Omental fat pad (tissue), 4 donors: ENCODE data around the gene TOR1A. TPM values are rescaled to one million over a fixed set of nuclear protein-coding genes. Genes with fewer than 3 reads are reported as not detected.
A peak's percentile ranks its signal among the peaks of the same experiment; 100 is the strongest.
"Not testable (repeated sequence)": the region's sequence is repeated elsewhere in the genome, so short reads cannot be mapped to it uniquely, and the experiment has no call there.

Source experiments
- ATAC-seq: fragments of 150-250 bp; one replicate; pipeline ENCODE4 v1.9.1; 2016; ENCODE audit warnings: mild to moderate bottlenecking, moderate library complexity; ENCODE audit not compliant: low FRiP score
- DNase-seq: peaks from one replicate; pipeline ENCODE4 v3.0.0-alpha.2; 2019; ENCODE audit warnings: low spot score
- CTCF ChIP-seq, 3 donors: fragments of 450-650 bp; IDR thresholded peaks; one replicate each; pipeline ENCODE4 v1.5.1; 2016 to 2017; ENCODE audit warnings: antibody characterized with exemption in 3 of 3, mild to moderate bottlenecking in 3 of 3, moderate library complexity in 2 of 3
- total RNA-seq, 4 donors: library from RNA; depleted of rRNA; stranded (reverse); fragments of >200 nt; gene quantifications; one replicate each; pipeline ENCODE4 v1.1.0, GENCODE V29; 2016

TOR1A gene
- total RNA-seq, 4 donors from 2014 or later = 37.4 to 62.6 (median 51.0) TPM

- DNase-seq (no peak), ATAC-seq (no peak)
- no peak for TF ChIP-seq CTCF (IDR thresholded peaks at IDR 0.05)
These were observed 25.0 kb downstream of the TOR1A start for GRCh38 chr9:129798973-129799372.

- ATAC-seq, DNase-seq: not testable (repeated sequence)
These were observed 27.9 kb downstream of the TOR1A start for GRCh38 chr9:129796029-129796428.

- TF ChIP-seq CTCF (IDR thresholded peaks at IDR 0.05) = no peak
- no peak for ATAC-seq
These were observed 29.4 kb downstream of the TOR1A start for GRCh38 chr9:129794549-129794948.

GRCh38 chr9:129786481-129786880, 37.5 kb downstream of the TOR1A start:
- TF ChIP-seq CTCF (IDR thresholded peaks at IDR 0.05) = no peak
- DNase-seq (no peak), ATAC-seq (no peak)

More at GRCh38 chr9:129794549-129794948, 29.4 kb downstream of the TOR1A start:
- DNase-seq = no peak

GRCh38 chr9:129785866-129786265, 38.1 kb downstream of the TOR1A start:
- ATAC-seq (no peak), DNase-seq (no peak)
- TF ChIP-seq CTCF (IDR thresholded peaks at IDR 0.05) = no peak

- not testable (repeated sequence) for DNase-seq, ATAC-seq
These were observed 39.0 kb downstream of the TOR1A start for GRCh38 chr9:129784970-129785369.

GRCh38 chr9:129783516-129784361, 40.2 kb downstream of the TOR1A start:
- peak in 1 of 3 donors; percentile 90 for TF ChIP-seq CTCF (IDR thresholded peaks at IDR 0.05)
- peak; percentile 87 for ATAC-seq
- DNase-seq = peak; percentile 42

GRCh38 chr9:129781981-129782380, 42.0 kb downstream of the TOR1A start:
- ATAC-seq (no peak), DNase-seq (no peak)
- no peak for TF ChIP-seq CTCF (IDR thresholded peaks at IDR 0.05)
